Astrocyte of the spinal cord (primary cell): ENCODE results near the gene CDR2L.
A peak's percentile ranks its signal among the peaks of the same experiment; 100 is the strongest.

Source experiments
- DNase-seq: peaks from one replicate; pipeline ENCODE4 v3.0.0; 2011; ENCODE audit warnings: low read depth, low spot score
- H3K4me3 ChIP-seq: 2 replicates; pipeline ENCODE4 v1.5.1; 2011; ENCODE audit warnings: low read depth, mild to moderate bottlenecking, low read length, moderate library complexity
- in situ Hi-C: cut with HindIII; loops from 2 replicates; pipeline ENCODE4 v1.10.0; 2017; ENCODE audit warnings: low sequenced_read_pairs
- TF ChIP-seq, protein P1 (sequence below): IDR thresholded peaks from 2 replicates; pipeline ENCODE4 v1.5.1; 2012; ENCODE audit warnings: low read depth, mild to moderate bottlenecking, low read length, inconsistent platforms

CDR2L gene

GRCh38 chr17:74952431-74953133 is 34.9 kb upstream of the CDR2L start:
- TF ChIP-seq, protein P1, sequence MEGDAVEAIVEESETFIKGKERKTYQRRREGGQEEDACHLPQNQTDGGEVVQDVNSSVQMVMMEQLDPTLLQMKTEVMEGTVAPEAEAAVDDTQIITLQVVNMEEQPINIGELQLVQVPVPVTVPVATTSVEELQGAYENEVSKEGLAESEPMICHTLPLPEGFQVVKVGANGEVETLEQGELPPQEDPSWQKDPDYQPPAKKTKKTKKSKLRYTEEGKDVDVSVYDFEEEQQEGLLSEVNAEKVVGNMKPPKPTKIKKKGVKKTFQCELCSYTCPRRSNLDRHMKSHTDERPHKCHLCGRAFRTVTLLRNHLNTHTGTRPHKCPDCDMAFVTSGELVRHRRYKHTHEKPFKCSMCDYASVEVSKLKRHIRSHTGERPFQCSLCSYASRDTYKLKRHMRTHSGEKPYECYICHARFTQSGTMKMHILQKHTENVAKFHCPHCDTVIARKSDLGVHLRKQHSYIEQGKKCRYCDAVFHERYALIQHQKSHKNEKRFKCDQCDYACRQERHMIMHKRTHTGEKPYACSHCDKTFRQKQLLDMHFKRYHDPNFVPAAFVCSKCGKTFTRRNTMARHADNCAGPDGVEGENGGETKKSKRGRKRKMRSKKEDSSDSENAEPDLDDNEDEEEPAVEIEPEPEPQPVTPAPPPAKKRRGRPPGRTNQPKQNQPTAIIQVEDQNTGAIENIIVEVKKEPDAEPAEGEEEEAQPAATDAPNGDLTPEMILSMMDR: no peak
- no peak for DNase-seq
- no peak overlapping the region for H3K4me3 ChIP-seq
- in situ Hi-C loops: no loop called here

DNA sequence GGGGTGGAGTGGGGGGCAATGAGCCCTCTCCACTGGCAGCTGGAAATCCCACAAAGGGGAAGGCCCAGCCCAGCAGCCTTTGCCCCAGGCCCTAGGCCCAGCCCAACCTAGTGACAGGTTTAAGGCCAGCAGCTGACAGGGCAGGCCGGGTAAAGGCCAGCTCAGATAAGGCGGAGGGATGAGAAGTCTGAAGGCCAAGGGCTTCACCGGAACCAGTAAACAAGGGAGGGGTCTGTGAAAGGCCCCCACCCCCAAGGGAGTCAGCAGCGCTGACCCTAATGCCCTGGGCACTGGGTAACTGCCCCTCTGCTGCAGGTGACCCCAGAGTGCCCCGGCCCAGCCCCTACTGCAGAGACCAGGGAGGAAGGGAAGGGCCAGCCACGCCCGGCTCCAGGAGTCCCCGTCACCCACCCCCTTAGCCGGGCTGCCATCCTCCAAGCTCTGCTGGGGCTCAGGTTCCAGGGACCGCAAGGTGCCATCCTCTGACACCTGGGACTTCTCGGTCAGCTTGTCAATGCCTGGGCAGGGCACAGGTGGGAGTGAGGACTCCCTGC is 34.2 kb upstream of the CDR2L start:
- in situ Hi-C loops: no loop called here
- TF ChIP-seq, protein P1: no peak
- no peak for DNase-seq
- H3K4me3 ChIP-seq: no peak overlapping the region

DNA sequence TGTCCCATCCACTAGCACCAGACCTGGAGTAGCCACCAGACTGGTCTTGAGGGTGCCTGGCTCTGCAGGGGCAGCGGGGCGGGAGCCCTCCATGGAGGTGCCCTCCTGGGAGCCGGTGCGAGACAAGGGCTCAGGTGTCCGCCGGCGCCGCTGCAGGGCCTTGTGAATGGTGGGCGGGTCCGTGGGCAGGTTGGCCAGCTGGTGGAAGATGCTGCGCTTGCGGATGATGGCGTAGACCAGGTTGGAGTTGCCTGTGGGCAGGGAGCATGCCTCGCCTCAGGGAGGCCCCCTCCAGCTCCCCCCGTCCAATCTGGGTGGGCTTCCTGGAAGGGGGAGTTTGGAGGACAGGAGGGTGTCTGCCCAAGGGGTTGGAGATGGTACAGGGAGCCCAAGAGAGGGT is 33.3 kb upstream of the CDR2L start:
- H3K4me3 ChIP-seq: no peak overlapping the region
- TF ChIP-seq, protein P1: no peak
- DNase-seq: no peak
- in situ Hi-C loops: no loop called here

DNA sequence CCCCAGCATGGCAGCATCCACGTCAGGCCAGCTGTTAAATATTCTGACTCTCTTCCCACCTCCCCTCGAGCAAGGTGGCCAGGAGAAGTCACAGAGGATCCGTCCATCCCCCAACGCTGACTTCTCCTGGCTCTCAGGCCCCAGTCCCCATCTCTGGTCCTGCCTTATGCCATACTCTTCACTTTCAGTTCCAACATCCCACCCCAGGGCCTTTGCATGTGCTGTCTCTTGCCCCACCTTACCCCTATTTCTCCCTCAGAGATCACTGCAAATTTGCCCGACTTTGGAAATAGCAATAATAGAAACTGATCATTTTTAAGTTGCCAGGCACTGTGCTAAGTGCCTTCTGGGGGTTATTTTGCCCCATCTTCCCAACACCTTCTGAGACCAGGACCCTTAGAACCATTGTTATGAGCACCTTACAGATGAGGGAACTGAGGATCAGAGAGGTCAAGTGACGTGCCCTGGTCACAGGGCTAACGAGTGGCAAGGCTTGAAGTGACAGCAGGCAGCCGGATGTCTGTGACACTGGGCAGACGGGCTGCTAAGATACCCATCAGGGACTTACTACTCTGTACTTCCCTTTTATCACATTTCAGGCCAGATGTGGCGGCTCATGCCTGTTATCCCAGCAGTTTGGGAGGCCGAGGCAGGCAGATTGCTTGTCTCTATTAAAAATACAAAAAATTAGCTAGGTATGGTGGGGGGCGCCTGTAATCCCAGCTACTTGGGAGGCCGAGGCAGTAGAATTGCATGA is 32.6 kb upstream of the CDR2L start:
- in situ Hi-C loops: no loop called here

DNA sequence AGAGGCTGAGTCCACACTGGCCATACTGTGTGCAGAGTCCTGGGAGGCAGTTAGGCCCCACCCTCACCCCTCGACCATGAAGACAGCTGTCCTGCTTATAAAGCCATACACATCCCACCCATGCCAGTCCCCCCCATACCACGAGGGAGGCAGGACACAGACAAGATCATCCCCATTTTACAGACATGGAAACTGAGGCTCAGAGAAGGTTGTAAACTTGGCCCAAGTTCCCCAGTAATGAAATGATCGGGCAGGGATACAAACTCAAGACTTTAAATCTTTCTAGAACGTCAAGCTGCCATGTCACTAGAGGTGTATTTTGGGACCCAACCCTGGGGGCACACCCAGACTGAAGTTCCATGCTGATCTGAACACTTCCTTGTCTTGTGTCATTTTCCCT is 31.3 kb upstream of the CDR2L start:
- in situ Hi-C loops: no loop called here
- TF ChIP-seq, protein P1: no peak
- DNase-seq: no peak
- no peak overlapping the region for H3K4me3 ChIP-seq

More for the DNA sequence above, 32.6 kb upstream of the CDR2L start:
- DNase-seq: no peak
- H3K4me3 ChIP-seq: no peak overlapping the region
- TF ChIP-seq, protein P1: no peak

DNA sequence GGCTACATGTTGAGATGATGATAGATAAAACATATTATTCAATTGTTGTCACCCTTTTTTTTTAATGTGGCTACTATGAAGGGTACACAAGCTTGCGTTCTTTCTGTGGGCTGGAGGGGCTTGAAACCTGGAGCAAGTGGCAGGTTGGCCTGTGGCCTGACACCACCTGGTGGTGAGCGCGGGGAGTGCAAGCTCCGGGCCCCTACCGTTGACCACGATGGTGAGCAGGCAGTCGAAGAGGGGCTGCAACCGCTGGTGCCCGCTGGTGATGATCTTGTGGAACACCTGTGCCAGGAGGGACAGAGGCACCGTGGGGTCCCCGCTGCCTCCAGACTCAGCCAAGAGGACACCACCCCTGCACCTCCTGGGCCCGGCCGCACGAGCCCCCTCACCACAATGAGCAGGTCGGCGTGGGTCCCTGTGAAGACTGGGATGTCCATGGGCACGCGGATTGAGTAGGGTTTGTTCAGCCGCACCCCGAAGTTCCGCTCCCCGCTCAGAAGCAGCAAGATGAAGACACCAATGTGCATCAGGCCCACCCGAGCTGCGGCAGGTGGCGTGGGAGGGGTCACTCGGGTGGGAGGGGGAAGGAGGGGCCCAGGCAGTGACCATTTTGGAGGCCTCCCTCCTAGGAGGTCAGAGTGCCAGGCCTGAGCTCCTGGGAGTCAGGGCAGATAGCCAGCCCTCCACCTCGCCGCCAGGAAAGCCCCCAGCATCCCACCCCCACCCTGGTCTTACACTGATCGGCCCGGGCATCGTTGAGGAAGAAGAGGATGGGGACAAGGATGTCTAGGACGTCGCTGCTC is 29.3 kb upstream of the CDR2L start:
- peak; percentile 45 for DNase-seq
- TF ChIP-seq, protein P1: peak; percentile 97
- H3K4me3 ChIP-seq: no peak overlapping the region
- in situ Hi-C loops: no loop called here
